A549 treated with AZD2906 at 1 μM for 4 hours (cell line): Measurements from ENCODE around the gene KRT80. TPM values are rescaled to one million over a fixed set of nuclear protein-coding genes. Genes with fewer than 3 reads are reported as not detected.

Experiments used
- total RNA-seq: library from RNA; stranded (reverse); fragments of 200-300 nt; extraction: Qiagen RNA extraction; gene quantifications from 5 replicates; pipeline ENCODE4 v1.2.3, GENCODE V29; 2022

KRT80 gene
- total RNA-seq: 32.8 to 47.3 TPM (median 38.9 TPM) in 5 replicates

DNA sequence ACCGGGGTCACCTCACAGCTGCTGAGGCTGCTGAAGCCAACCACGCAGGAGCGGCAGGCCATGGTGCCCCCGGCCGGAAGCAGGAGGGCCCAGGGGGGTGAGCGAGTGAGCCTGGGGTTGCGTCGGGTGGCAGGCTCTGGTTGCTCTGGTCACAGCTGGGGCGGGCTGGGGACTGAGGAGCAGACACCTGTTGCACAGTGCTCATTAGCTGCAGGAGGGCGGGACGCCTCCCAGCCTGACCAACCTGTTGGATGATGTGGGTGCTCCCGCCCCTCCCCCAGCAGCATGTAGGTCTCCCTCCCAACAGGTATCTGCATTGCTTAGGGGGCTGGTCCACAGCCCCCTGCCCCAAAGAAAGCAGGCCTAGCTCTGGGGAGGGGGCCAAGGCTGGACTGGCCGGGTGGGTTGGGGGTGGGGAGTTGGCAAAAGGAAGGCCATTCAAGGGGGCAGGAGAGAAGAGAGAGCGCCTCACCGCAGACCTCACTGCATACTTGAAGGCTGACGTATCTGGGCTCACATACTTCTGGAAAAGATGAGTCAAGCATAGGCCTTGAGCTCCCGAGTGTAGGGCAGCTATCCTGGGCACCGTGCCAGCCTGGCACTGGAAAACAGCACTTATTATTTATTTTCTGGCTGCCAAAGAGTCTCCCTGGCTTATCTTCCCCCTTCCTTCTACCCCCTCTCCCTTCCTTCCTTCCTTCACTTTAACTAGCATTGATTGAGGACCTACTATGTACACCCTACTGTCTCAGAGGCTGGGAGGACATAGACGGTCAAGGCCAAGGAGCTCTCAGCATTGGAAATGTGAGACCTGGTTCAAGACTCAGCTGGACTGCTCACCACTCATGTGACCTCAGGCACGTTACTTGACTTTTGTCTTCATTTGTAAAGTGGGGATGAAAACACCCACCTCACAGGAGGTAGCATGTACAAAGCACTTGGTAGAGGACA lies at the start of gene KRT80:
Gene KRT80 (minus strand): TSS at position 174 of the 951 bp plus-strand sequence. CDS start 112 bp downstream, at position 62.

DNA sequence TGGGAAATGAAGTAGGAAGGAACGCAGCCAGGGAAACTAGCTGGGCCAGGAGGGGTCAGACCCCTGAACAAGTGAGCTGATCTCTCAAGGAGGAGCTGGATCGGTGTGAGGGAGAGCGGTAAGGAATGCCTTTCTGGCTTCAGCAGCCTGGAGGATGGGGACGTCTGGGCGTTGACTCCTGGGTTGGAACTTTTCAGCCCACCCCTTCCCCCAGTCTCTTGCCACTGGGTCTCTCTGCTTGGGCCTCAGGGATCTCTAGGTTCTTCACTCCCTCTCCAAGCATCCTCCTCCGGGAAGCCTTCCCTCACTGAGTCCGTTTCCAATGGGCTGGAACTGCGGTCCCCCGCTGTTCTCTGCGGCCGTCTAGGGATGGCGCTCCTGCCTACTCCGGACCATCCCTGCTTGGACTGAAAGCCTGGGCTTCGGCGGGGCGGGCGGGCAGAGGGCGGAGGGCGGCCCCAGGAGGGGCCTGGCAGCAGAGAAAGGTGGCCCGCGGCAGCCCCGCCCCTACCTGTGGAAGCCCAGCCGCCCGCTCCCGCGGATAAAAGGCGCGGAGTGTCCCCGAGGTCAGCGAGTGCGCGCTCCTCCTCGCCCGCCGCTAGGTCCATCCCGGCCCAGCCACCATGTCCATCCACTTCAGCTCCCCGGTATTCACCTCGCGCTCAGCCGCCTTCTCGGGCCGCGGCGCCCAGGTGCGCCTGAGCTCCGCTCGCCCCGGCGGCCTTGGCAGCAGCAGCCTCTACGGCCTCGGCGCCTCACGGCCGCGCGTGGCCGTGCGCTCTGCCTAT lies 41.1 kb upstream of the KRT80 start, which contains the start of gene KRT7:
Gene KRT7 (plus strand): TSS at position 570 of the 788 bp plus-strand sequence. CDS start 54 bp downstream, at position 624.

Other genes with a start within 250 kb of the KRT80 start
- 14.9 to 19.7 TPM (median 17.0 TPM) in 5 replicates for gene ACVR1B, start 240.3 kb downstream of the KRT80 start, total RNA-seq
- gene TAMALIN, start 185.1 kb downstream of the KRT80 start, total RNA-seq: 0.60 to 1.1 TPM (median 0.95 TPM) in 5 replicates
- gene NR4A1, start 140.6 kb downstream of the KRT80 start, total RNA-seq: 32.2 to 49.7 TPM (median 37.1 TPM) in 5 replicates
- gene ATG101, start 122.0 kb downstream of the KRT80 start, total RNA-seq: 89.1 to 102 TPM (median 96.9 TPM) in 5 replicates
- not detected in 5 replicates for gene SMIM41, start 112.3 kb downstream of the KRT80 start, total RNA-seq
- gene KRT7, start 41.2 kb upstream of the KRT80 start, total RNA-seq: 5,269 to 6,220 TPM (median 5,903 TPM) in 5 replicates
- gene KRT86, start 82.6 kb upstream of the KRT80 start, total RNA-seq: 30.0 to 47.3 TPM (median 45.3 TPM) in 5 replicates
- 3,224 to 4,157 TPM (median 4,024 TPM) in 5 replicates for gene KRT81, start 99.5 kb upstream of the KRT80 start, total RNA-seq
- 3.3 to 6.3 TPM (median 5.5 TPM) in 5 replicates for gene KRT83, start 129.4 kb upstream of the KRT80 start, total RNA-seq
- gene KRT85, start 175.5 kb upstream of the KRT80 start, total RNA-seq: 0.05 to 0.10 TPM in 2 of 5 replicates, not detected in the others
- not detected in 5 replicates for gene KRT84, start 193.6 kb upstream of the KRT80 start, total RNA-seq
- not detected in 5 replicates for gene KRT82, start 214.3 kb upstream of the KRT80 start, total RNA-seq
- 0.09 to 0.17 TPM (median 0.11 TPM) in 4 of 5 replicates, not detected in the other for gene KRT75, start 242.4 kb upstream of the KRT80 start, total RNA-seq